HG02798 (cell line): ENCODE results near the gene LAMTOR2.
A peak's percentile ranks its signal among the peaks of the same experiment; 100 is the strongest.

Source experiments
- ATAC-seq: cut with Tn5 transposase; IDR thresholded peaks from one replicate; pipeline ENCODE4 v1.9.1; 2021; ENCODE audit warnings: mild to moderate bottlenecking; ENCODE audit not compliant: unreplicated experiment, poor library complexity

The LAMTOR2 gene

DNA sequence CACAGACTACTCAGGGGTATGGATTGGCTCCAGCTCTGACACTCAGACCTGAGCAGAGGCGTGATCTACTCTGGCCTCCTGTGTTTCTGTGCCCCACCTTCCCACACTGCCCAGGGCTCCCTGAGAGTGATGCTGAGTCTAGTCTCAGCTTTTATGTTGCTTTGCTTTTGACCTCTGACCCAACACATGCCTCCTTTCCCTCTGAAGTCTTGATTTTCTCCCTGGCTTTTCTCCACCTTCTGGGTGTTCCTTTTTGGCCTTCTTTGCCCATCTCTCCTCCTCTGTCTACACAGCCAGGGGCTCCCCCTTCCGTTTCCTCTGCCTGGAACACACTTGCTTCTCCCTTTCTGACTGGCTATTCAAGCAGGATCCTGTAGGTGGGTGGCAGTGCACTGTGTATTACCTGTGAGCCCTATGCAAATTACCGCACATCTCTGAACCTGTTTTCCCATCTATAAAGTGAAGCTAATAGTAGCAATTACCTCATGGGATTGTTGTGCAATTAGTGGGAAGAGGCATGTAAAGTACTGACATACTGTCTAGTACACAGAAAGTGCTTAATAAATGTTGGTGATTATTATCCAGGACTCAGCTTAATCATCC is 41.4 kb downstream of the LAMTOR2 start:
- ATAC-seq: no peak

DNA sequence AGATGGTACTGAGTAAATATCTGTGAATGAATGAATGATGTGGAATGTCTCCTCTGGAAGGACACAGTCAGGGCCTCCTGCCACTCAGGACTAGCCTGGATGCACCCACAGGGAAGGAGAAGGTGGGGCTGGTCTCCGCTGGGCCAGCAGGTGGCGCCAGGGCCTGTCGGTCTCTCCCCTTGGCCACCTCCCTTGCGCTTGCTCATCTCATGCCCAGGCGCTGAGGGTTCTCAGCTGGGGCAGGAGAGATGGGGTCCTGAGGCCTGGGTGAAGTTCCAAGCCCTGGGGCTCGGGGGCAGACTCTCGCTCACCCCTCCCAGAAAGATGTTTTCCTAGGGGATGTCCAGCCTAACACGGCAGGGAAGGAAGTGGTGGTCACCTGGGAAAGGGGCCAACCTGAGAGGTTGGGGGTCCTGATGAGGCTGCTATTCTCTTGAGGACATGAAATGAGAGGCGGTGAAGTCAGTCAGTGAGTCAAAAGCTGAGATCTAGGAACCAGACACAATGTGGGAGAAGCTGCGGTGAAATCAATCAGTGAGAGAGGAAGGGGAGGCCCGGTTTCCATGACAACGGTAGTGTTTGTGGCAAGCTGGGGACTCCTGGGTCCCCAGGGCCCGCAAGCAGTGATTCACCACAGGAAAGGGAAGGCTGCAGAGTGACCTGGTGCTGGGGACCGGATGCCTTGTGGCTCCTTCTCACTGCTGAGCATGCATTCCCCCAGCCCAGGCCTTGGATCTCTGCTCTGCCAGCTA is 42.2 kb downstream of the LAMTOR2 start:
- ATAC-seq: peak; percentile 74

DNA sequence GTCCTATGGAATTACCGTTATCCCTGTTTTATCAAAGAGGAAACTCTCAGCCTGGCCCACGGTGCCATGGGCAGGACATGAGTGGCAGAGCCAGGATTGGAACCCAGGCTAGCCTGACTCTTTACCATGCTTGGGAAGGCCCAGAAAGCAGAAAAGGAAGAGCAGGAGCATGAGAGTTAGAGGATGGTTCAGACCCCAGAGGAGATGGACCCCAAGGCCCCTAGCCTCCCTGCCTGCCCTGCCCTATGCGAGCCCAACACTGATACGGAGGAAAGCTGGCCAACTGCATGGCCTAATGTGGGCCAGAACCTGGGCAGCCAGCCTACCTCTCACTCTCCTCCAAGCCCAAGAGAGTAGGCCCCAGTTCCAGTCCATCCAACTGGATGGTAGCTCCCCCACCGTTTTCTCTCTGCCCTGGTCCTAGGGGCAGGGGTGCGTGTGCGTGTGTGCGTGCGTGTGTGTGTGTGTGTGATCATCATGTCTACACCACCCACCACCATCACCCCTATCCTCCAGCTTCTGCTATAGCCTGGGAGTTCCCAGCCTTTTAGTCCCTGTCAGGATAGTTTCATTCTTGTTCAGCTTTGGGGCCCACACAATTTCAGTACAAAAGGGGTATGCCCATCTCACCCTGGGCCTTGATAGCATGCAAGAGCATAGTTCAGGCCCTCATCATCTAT is 43.1 kb downstream of the LAMTOR2 start:
- peak; percentile 24 for ATAC-seq

- ATAC-seq: no peak
Measured at GRCh38 chr1:156098784-156099183, 44.2 kb downstream of the LAMTOR2 start.

DNA sequence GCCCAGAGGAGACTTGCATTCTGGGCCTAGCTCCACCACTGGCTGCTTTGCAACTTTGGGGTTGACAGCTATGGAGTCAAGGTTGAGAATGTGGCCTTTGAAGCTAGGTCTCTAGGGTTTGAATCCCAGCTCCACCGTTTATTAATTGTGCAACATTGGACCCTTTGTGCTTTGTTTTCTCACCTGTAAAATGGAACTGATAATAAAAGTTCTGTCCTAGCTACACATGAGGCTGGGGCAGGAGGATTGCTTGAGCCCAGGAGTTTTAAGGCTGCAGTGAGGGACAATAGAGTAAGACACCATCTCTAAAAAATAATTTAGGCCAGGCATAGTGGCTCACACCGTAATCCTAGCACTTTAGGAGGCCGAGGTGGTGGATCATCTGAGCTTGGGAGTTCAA is 44.7 kb downstream of the LAMTOR2 start:
- no peak for ATAC-seq

- ATAC-seq: no peak
Measured at GRCh38 chr1:156100205-156100995, 45.8 kb downstream of the LAMTOR2 start.

- ATAC-seq: no peak
Measured at GRCh38 chr1:156101880-156102279, 47.3 kb downstream of the LAMTOR2 start.

DNA sequence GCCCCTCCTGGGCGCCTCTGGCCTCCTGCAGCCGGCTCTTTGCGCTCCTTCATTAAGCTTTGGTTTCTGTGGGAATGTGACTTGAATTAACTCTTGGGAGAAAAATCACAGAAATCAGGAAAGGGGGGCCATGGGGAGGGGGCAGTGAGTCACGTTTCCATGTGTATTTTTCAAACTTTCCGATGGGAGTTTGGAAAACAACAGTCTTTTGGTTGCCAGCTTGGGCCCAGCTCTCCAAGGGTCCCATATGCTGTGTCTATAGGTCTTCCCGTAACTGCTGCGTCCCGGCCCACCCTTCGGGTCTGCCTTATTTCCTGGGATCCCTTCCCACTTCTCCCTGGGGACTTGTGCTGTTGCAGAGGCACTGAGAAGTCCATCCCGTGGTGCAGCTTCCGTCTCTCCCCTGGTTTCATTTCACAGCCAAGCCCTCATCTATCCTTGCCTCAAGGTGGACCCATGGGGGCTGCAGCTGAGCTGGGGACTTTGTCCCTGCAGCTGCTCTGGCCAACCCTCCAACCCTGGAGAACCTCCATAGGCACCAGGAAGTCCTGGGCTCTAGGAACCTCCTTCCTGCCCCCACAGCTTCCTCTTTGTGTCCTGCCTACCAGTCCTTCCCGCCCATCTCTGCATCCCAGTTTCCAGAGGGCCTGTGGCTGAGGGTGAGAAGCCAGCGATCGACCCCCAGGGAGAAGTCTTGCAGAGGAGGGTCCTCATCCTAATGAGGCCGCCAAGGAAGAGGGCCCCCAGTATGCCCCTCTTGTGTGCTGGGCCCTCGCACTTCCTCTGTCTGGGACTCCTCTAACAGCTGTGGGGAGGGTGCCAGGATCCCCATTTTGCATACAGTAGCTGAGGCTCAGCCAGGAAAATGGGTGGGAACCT is 48.3 kb downstream of the LAMTOR2 start:
- no peak for ATAC-seq

- no peak for ATAC-seq
Measured at GRCh38 chr1:156103521-156103947, 49.0 kb downstream of the LAMTOR2 start.

DNA sequence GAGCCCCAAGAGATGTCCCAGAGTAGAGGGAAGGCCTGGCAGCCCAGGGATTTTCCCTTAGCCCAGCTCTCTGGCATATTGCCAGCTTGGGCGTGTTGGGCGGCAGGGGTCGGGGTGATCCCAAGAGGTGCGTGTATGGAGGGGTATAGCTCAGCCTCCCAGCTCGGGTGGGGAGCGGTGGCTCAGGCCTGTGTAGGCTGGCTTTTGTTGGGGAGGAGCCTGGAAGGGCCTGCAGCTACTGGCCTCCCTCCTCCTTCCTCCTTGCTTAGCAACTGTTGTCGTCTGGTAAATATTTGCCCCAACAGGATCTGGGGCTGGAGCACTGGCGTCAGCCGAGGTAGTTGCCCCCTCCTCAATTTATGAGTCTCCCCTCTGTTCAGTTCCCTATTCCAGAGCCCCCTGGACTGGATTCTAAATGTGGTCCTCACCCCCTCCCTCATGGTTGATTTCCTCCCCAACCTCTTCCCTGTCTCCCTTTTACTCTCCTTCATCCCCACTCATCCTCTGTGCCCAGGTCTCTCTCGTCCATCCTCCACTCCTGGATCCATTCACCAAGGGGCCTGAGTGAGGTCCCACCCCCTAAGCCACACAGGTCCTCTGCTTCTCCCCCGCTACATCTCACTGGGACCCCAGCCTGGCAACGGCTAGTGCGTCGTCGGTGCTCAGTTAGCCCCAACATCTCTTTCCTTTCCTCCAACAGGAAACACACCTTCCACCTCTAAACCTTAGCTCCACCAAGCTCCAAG is 49.7 kb downstream of the LAMTOR2 start:
- no peak for ATAC-seq

DNA sequence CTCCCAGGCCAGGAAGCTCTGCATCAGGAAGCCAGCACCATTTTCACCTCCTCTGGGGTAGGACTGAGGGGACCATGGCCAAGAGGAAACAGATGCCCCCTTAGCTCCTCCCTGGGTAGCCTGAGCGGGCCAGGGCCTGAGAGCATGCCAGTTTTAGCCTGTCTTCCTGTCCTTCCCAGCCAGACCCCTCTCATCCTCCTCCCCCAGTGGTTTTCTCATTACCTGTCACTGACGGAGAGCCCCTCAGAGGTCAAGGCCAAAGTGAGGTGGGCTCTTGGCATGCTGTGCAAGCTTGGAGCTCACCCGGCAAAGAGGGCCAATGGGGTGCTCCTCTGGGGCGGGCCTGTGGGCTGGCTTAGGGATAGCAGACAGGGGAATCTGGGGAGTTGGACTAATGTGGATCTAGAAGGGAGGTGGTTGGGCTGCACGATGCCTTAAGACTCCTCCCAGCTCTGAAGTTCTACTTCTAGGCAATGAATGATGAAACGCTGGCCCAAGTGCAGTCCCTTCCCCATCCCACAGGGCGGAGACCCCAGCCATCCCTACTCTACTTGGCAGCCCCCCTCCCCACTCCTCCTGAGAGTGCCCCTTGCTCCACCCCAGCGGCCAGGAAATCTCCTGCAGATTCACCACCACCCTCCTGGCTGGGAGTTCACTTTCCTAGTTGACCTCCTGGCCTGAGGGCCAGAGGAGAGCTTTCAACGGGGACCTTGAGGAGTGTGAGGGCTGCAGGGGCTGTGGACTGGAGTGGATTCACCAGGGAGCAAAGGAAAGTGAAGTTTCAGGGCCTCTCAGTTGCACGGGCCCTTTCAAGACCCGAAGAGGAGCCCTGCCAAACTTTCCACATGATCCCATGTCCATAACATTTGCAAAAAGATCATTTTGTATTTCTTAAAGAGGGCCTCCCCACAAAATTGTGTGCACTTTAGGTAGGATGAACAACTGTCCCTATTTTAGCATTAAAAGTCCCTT is 50.6 kb downstream of the LAMTOR2 start:
- no peak for ATAC-seq

DNA sequence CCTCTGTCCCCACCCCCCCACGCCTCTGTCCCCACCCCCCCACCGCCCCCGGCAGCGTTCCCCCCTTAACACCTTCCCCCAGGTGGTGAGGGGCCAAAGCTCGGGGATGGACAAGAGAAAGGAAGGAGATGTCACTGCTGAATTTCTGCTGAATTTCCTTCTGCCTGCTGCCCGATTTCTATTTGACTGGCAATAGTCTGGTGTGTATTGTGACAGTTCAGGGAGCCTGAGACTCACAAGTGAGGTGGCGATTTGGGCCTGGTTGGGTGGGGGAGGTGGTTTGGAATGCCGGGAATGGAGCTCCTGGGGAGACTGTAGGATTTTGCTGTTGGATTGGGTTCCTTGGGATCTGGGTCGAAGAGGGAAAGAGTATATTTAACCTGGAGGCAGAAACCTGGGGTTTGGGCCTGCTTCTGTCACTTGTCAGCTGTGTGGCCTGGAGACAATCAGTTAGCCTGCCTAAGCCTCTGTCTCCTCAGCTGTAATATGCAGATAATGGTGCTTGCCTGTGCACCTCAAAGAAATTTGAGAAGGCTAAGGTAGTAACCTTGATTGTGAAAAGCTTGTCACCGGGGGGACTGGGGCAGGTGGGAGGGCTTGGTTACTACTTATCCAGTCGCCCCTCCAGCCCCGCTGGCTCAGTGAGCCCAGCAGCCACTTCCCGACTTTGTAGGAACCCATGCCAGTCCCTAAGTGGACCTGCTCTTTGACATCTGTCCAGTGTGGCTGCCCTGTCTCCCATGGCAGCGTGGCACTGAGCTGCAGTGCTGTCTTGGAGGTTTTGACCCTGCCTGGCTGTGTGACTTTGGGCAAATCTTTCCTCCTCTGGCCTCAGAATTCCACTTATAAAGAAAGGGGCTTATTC is 52.3 kb downstream of the LAMTOR2 start:
- ATAC-seq: no peak

GRCh38 chr1:156108057-156108456 is 53.5 kb downstream of the LAMTOR2 start:
- no peak for ATAC-seq
